ENCODE data around the gene TMEM74B.

Gene TMEM74B

GRCh38 chr20:1146957-1147356 is 37.8 kb downstream of the TMEM74B start:
- H3K4me3 ChIP-seq (ENCODE audit: low read depth, low read length), result no peak overlapping the region

DNA sequence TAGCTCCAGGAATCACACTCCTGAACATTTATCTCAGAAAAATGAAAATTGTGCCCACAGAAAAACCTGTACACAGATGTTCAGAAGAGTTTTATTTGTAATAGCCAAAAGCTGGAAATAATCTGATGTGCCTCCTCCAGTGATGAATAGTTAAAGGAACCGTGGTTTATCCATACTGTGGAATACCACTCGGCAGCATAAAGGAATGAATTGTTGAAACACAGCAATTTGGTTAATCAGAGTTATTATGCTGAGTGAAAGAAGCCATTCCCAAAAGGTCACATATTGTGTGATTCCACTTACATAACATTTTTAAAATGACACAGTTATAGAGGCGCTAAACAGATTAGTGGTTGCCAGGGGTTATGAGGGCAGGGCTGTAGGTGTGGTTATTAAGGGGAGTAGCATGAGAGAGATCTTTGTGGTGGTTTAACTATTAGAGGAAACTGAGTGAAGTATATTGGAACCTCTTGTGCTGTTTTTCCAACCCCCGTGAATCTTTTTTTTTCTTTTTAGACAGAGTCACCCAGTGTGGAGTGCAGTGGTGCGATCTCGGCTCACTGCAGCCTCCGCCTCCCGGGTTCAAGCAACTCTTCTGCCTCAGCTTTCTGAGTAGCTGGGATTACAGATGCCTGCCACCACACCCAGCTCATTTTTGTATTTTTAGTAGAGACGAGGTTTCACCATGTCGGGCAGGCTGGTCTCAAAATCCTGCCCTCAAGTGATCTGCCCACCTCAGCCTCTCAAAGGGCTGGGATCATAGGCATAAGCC is 40.2 kb downstream of the TMEM74B start:
- H3K4me3 ChIP-seq (ENCODE audit: low read depth, low read length), result no peak overlapping the region

DNA sequence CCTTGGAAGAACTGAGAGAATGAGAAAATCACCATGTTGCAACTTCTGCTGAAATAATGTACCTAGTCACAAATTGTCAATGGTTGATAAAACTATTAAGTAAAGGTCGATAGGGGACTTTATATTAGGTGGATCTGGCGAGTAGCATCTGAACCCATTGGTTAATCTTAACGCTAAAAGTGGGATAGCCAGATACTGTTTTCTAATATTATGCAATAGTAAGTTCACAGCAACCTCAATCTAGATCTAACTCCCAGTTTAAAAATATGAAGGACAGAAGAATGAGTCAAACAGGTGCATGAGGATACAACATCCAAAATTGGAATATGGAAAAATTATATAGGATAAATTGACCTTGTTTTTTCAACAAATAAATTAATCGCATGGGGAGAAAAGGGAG is 47.5 kb downstream of the TMEM74B start:
- no peak overlapping the region for H3K4me3 ChIP-seq (ENCODE audit: low read depth, low read length)

DNA sequence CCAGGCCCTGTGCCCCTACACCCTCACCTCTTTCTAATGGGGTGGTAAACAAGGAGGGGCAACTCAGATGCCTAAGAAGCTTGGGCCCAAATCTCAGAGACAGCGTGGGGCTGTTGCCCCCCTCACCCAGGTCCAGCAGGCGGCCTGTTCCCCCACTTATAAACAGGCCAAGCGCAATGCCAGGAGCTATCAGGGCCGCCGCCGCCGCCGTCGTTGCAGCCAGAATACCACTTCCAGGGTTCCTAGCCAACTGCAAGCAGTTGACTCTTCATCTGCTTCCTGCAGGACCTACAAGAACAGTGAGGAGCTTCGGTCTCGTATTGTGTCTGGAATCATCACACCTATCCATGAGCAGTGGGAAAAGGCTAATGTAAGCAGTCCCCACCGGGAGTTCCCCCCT is 49.9 kb downstream of the TMEM74B start:
- no peak overlapping the region for H3K4me3 ChIP-seq (ENCODE audit: low read depth, low read length)

- H3K4me3 ChIP-seq (ENCODE audit: low read depth, low read length), result no peak overlapping the region
Observed at GRCh38 chr20:1134355-1134754, 50.4 kb downstream of the TMEM74B start.

DNA sequence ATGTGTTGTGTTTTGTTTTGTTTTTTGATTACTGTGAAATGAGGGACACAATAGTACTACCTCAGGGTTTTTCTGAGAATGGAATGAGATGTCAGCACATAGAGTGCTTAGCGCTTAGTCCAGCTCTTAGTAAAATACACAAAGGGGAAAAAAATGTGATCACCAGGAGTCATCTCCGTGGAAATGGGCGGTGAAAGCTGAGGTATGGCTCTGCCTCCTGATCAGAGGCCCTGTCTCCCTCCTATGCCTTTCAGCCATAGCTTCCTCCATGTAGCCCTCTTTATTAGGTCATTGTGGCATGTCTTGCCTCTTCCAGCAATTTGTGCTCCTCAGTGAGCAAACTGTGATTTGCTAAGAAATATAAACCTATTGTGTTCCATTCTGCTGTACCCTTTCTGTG is 53.4 kb downstream of the TMEM74B start:
- H3K4me3 ChIP-seq (ENCODE audit: low read depth, low read length), result no peak overlapping the region

GRCh38 chr20:1130847-1131246 is 53.9 kb downstream of the TMEM74B start:
- H3K4me3 ChIP-seq (ENCODE audit: low read depth, low read length), result no peak overlapping the region
